Stimulated activated CD4-positive, alpha-beta T cell treated with anti-CD3 and anti-CD28 coated beads, TNF-alpha, amount 100 ng/mL, for 48 hours (primary cell): ENCODE results near the gene SUPT3H.
"Not testable (repeated sequence)": the region's sequence is repeated elsewhere in the genome, so short reads cannot be mapped to it uniquely, and the experiment has no call there.

Source experiments
- DNase-seq, 3 donors: peaks; one replicate each; pipeline ENCODE4 v3.0.0-alpha.2; 2020; ENCODE audit warnings: low read depth in 3 of 3

SUPT3H gene

GRCh38 chr6:44900358-44900757 is 477.4 kb downstream of the SUPT3H start:
- not testable (repeated sequence) for DNase-seq

- no peak for DNase-seq
These were observed 479.3 kb downstream of the SUPT3H start for GRCh38 chr6:44898296-44898930.

GRCh38 chr6:44897316-44897715 is 480.4 kb downstream of the SUPT3H start:
- no peak for DNase-seq

GRCh38 chr6:44896701-44897100 is 481.0 kb downstream of the SUPT3H start:
- no peak for DNase-seq

- DNase-seq: no peak
These were observed 485.2 kb downstream of the SUPT3H start for GRCh38 chr6:44892579-44892978.

- not testable (repeated sequence) for DNase-seq
These were observed 498.7 kb downstream of the SUPT3H start for GRCh38 chr6:44879071-44879470.

- DNase-seq: not testable (repeated sequence)
These were observed 501.1 kb downstream of the SUPT3H start for GRCh38 chr6:44876638-44877037.

GRCh38 chr6:44869321-44869897 is 508.3 kb downstream of the SUPT3H start:
- DNase-seq: no peak

- DNase-seq: no peak
These were observed 508.8 kb downstream of the SUPT3H start for GRCh38 chr6:44868910-44869309.

- no peak for DNase-seq
These were observed 509.4 kb downstream of the SUPT3H start for GRCh38 chr6:44868335-44868668.

- no peak for DNase-seq
These were observed 510.0 kb downstream of the SUPT3H start for GRCh38 chr6:44867571-44868334.

GRCh38 chr6:44865184-44865583 is 512.5 kb downstream of the SUPT3H start:
- DNase-seq: not testable (repeated sequence)

- DNase-seq: no peak
These were observed 517.8 kb downstream of the SUPT3H start for GRCh38 chr6:44859901-44860410.

- DNase-seq: no peak
These were observed 518.7 kb downstream of the SUPT3H start for GRCh38 chr6:44858998-44859397.

GRCh38 chr6:44856479-44856878 is 521.3 kb downstream of the SUPT3H start:
- no peak for DNase-seq

- DNase-seq: no peak
These were observed 521.9 kb downstream of the SUPT3H start for GRCh38 chr6:44855562-44856411.

GRCh38 chr6:44854712-44855443 is 522.9 kb downstream of the SUPT3H start:
- DNase-seq: no peak

GRCh38 chr6:44851176-44851575 is 526.6 kb downstream of the SUPT3H start:
- DNase-seq: no peak

GRCh38 chr6:44850312-44850711 is 527.4 kb downstream of the SUPT3H start:
- DNase-seq: no peak

- no peak for DNase-seq
These were observed 527.9 kb downstream of the SUPT3H start for GRCh38 chr6:44849806-44850205.

- DNase-seq: no peak
These were observed 534.0 kb downstream of the SUPT3H start for GRCh38 chr6:44843734-44844133.
